ENCODE results near the gene DIO3.

- TF ChIP-seq ZNF274 (IDR thresholded peaks at IDR 0.05; ENCODE audit: low read depth, low read length) (no peak), YY1 (IDR thresholded peaks at IDR 0.05; ENCODE audit: insufficient read depth, insufficient read length) (no peak), SUZ12 (IDR thresholded peaks at IDR 0.05; ENCODE audit: extremely low read depth, insufficient read depth, insufficient read length) (no peak)
Measured at GRCh38 chr14:101595887-101596721, 34.8 kb downstream of the DIO3 start.
